ENCODE measurements around the gene LRRC23. TPM values are rescaled to one million over a fixed set of nuclear protein-coding genes. Genes with fewer than 3 reads are reported as not detected.
A peak's percentile ranks its signal among the peaks of the same experiment; 100 is the strongest.

Gene LRRC23
- total and polyA plus RNA-seq, 8 donors, result 5.3 to 20.4 (median 9.0) TPM; not detected in 1

GRCh38 chr12:6957151-6957701, 52.6 kb downstream of the LRRC23 start:
- no peak for TF ChIP-seq POLR2A (IDR thresholded peaks at IDR 0.05)
- no peak for TF ChIP-seq CTCF (IDR thresholded peaks at IDR 0.05)
- no peak for TF ChIP-seq EP300 (IDR thresholded peaks at IDR 0.05)
- TF ChIP-seq POLR2AphosphoS5 (IDR thresholded peaks at IDR 0.05), result no peak
- Histone ChIP-seq H3K27me3 (no peaks in the 10 kb centered on the region), H3K4me1 (peaks cover 27 to 93% (median 52%) of the 10 kb centered on the region in 4 donors), H3K9me3 (no peaks in the 10 kb centered on the region), H3K4me3 (no peak overlapping the region), H3K27ac (peak overlapping the region in 3 of 5 donors; percentile 93 to 96 (median 95)), H3K36me3 (peaks cover 3 to 41% (median 31%) of the 10 kb centered on the region in 4 donors)
- 81 to 85% (median 82%) methylated on average over 16 to 20 of the region's 20 CpGs for WGBS, 5 donors
- DNase-seq, result no peak
- intact Hi-C loops (cut with DNase I; ENCODE audit: low total_unique reads), result no loop called here

- peak overlapping the region in 4 of 5 donors; percentile 60 to 96 (median 94) for H3K27ac ChIP-seq
- H3K36me3 ChIP-seq, result peaks cover 3 to 41% (median 30%) of the 10 kb centered on the region in 4 donors
- intact Hi-C loops (cut with DNase I; ENCODE audit: low total_unique reads), result no loop called here
- H3K27me3 ChIP-seq, result no peaks in the 10 kb centered on the region
- TF ChIP-seq CTCF (IDR thresholded peaks at IDR 0.05) (no peak), POLR2AphosphoS5 (IDR thresholded peaks at IDR 0.05) (no peak), EP300 (IDR thresholded peaks at IDR 0.05) (no peak)
- peaks cover 34 to 97% (median 57%) of the 10 kb centered on the region in 4 donors for H3K4me1 ChIP-seq
- 80 to 88% (median 85%) methylated on average over 22 to 28 of the region's 28 CpGs for WGBS, 5 donors
- DNase-seq, result no peak
- peak overlapping the region in 1 of 4 donors; percentile 13 for H3K4me3 ChIP-seq
- H3K9me3 ChIP-seq, result no peaks in the 10 kb centered on the region
Observed at GRCh38 chr12:6957741-6958608, 53.4 kb downstream of the LRRC23 start.

GRCh38 chr12:6958609-6959057, 54.0 kb downstream of the LRRC23 start:
- no peak for DNase-seq
- H3K4me1 ChIP-seq, result peaks cover 36 to 91% (median 57%) of the 10 kb centered on the region in 4 donors
- peaks cover 3 to 41% (median 30%) of the 10 kb centered on the region in 4 donors for H3K36me3 ChIP-seq
- H3K4me3 ChIP-seq, result peak overlapping the region in 1 of 4 donors; percentile 13
- intact Hi-C loops (cut with DNase I; ENCODE audit: low total_unique reads), result no loop called here
- no peaks in the 10 kb centered on the region for H3K27me3 ChIP-seq
- WGBS, 5 donors, result 59 to 78% (median 71%) methylated on average over 10 of the region's 10 CpGs
- no peaks in the 10 kb centered on the region for H3K9me3 ChIP-seq
- TF ChIP-seq EP300 (IDR thresholded peaks at IDR 0.05), result no peak
- no peak for TF ChIP-seq POLR2AphosphoS5 (IDR thresholded peaks at IDR 0.05)
- TF ChIP-seq POLR2A (IDR thresholded peaks at IDR 0.05), result no peak
- no peak for TF ChIP-seq CTCF (IDR thresholded peaks at IDR 0.05)
- H3K27ac ChIP-seq, result peak overlapping the region; percentile 6 to 96 (median 93)

GRCh38 chr12:6959058-6959804, 54.6 kb downstream of the LRRC23 start:
- Histone ChIP-seq H3K4me3 (peak overlapping the region in 1 of 4 donors; percentile 19), H3K27ac (peak overlapping the region; percentile 6 to 96 (median 93)), H3K9me3 (no peaks in the 10 kb centered on the region), H3K4me1 (peaks cover 36 to 90% (median 56%) of the 10 kb centered on the region in 4 donors), H3K36me3 (peaks cover 3 to 41% (median 30%) of the 10 kb centered on the region in 4 donors), H3K27me3 (no peaks in the 10 kb centered on the region)
- TF ChIP-seq POLR2A (IDR thresholded peaks at IDR 0.05), result no peak
- no peak for TF ChIP-seq CTCF (IDR thresholded peaks at IDR 0.05)
- peak in 1 of 3 donors; percentile 28 for TF ChIP-seq POLR2AphosphoS5 (IDR thresholded peaks at IDR 0.05)
- TF ChIP-seq EP300 (IDR thresholded peaks at IDR 0.05), result no peak
- intact Hi-C loops (cut with DNase I; ENCODE audit: low total_unique reads), result no loop called here
- 66 to 76% (median 69%) methylated on average over 19 to 24 of the region's 24 CpGs for WGBS, 5 donors
- DNase-seq, result peak in 1 of 2 donors; percentile 66
